Measurements from ENCODE around the gene TBXT.
"Not testable (repeated sequence)": the region's sequence is repeated elsewhere in the genome, so short reads cannot be mapped to it uniquely, and the experiment has no call there.

TBXT gene

DNA sequence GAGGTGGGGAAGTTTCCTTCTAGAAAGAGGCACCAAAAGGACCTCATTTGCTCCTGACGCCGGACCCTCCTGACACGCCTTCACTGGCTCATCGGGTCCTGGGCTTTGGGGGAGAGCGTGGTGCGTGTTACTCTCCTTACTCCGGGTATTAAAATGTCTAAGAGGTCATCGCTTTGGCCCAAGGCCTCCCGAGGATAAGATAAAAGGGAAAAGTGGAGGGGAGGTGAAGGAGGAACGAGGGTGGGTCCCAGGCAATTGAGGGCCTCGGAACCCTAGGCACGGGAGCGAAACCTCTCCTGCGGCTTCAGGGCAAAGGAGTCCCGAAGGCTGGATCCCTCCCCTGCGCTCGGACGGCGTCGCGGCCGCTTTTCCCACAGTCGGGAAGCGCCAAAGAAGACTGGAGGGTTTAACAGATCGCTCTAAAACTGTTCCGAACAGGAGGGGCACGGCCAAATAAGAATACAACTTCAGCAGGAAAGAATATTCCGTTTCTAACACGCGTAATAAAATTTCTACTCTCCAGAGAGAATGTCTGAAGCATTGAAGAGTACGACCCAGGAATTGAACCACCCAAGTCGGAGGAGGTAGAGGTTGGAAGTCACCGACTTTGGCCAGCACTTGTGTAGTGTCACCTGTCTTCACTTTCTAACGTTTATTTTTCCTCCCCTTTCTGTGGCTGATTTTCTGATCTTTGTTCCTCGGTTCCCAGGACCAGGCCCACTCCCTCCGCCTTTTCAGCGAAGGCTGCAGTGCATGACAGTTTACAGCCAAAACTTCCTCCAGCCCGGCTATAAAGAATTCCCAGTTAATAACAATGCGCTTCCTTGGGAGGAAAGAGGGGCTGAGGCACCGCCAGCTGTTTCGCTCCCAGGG, 2.1 kb upstream of the TBXT start:
- no peak for DNase-seq (ENCODE audit: low spot score)

GRCh38 chr6:166168616-166169548, 1.2 kb upstream of the TBXT start:
- no peak for DNase-seq (ENCODE audit: low spot score)

- DNase-seq (ENCODE audit: low spot score) = no peak
Observed at GRCh38 chr6:166167258-166167731, 356 bp downstream of the TBXT start.

DNA sequence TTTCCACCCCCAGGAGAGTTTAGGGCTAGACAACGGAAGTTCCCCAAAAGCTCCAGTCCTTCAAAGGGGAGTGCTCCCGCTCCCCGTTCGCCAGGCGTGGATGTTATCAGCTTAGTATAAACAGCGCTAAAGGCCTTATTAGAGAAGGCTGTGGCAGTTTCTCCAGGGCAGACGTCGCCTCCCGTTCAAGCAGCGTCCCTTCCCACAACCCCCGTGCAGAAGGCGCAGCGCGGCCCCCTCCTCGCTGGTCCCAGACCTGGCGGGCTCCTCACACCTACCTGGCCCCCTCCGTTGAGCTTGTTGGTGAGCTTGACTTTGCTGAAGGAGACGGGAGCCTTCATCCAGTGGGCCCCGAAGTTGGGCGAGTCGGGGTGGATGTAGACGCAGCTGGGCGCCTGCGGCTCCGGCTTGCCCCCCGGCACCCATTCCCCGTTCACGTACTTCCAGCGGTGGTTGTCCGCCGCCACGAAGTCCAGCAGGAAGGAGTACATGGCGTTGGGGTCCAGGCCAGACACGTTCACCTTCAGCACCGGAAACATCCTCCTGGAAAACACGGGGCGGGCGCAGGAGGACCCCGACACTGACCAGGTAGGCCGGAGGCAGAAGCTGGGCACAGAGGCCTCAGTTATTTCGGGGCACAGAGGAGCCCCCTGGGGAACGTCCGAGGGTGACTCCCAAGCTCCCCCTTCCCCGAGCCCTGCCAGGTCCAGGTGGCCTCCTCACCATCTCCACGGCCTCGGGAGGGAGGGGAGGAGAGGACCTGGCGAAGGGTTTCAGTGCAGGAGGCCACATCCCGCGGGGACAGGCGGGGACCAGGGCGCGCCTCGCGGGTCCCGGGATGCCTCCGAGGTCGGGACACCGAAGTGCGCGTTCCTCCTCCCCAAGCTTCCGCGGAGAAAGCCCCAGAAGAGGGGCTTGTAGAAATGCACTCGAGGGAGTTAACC, 1.1 kb downstream of the TBXT start:
- DNase-seq (ENCODE audit: low spot score) = no peak

- no peak for DNase-seq (ENCODE audit: low spot score)
Observed at GRCh38 chr6:166165558-166166313, 1.9 kb downstream of the TBXT start.

DNA sequence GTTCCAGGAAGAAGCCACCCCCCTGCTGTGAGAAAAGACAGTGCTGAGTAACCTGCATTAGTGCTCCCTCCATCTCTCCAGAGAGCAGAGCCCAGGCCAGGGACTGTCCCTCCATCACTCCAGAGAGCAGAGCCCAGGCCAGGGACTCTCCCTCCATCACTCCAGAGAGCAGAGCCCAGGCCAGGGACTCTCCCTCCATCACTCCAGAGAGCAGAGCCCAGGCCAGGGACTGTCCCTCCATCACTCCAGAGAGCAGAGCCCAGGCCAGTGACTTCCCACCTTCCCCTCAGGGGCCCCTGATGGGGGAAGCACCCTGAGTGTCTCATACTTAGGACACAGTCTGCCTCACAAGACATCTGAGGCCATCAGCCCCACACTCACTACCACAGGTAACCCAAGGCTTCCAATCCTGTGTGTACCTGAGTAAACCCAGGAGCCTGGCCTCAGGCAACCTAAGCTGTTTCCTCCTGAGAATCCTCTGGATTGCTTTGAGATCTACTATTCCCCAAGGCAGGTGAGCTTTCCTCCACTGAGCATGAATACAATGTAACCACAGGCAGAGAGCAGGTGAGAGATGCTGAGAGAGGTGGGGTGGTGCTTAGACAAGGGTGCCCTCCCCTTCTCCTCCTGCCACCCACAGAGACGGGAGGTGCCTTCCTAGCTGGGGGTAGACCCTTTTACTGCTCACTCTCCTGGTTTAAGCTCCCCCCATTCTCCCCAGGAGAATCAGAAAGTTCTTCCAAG, 4.9 kb downstream of the TBXT start:
- no peak for DNase-seq (ENCODE audit: low spot score)

DNA sequence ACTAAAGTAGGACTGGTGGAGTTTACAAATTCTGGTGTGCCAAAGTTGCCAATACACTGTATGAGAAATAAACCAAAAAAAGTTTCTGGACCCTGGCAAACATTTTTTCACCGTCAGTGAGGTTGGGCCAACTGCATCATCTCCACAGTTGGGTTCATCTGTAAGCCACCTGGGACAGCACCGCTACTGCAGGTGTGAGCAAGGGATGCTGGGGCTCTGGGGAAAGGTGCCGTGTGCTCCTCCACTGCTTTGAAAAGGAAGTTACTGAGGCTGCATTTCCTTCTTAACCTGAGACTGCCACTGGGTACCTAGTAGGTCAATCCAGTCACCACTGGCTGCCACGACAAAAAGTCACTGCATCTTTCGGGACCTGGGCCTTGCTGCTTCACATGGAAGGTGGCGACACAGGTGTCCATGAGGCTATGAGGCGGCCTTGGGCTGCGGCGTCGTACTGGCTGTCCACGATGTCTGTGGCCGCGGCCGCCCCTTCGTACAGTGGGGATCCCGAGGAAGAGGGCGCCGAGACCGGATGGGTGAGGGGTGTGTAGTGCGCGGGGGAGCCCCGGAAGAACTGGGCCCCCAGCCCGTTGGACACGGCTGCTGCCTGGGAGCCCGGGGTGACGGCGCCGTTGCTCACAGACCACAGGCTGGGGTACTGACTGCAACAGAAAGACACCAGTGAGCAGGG, 9.6 kb downstream of the TBXT start:
- no peak for DNase-seq (ENCODE audit: low spot score)

DNA sequence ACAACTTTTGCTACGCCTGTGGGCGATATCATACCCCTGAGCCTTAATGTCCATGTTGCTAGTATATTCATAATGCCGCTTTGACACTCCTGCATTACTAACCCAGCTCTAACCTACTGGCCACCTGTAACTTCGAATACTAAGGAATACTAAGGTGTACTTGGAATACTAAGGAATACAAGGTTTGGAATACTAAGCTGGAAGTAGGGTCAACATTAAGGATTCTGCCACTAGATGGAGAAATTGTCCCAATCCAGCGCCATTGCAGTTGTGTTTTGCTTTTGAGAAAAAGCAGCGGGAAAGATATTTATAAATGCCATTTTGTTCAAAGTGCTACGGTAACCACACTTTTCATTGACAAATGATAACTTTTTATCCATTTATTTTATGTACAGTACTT, 10.7 kb downstream of the TBXT start:
- no peak for DNase-seq (ENCODE audit: low spot score)

DNA sequence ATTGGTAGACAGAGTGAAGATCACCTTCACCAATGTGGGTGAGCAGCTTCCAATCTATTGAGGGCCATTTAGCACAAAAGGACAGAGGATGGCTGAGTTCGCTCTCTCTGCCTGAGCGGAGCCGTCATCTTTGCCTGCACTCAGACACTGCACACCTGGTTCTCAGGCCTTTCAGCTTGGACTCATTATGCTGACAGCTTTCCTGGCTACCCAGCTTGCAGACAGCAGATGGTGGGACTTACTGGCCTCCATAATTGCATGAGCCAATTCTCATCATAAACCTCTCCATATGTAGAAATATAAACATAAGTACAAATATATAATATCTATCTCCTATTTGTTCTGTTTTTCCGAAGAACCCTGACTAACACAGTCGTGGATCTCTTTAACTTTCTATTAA, 13.7 kb downstream of the TBXT start:
- no peak for DNase-seq (ENCODE audit: low spot score)

DNA sequence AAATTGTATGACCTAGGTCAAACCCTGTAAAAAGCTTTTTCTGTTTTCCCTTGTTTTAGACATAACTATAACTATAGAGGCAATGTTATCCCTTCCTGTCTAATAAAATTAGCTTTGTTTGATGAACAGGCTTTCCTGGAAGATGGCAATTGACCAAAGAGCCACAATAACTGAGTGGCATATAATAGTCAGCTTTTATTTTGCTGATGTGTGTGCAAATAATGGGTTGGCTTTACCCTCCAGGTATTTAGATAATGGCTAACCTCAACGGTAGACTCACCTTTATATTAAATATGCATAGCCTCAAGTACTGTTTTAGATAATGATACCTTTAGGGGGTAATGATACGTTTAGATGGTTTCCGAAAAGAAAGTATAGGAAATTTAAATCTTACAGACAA, 15.0 kb downstream of the TBXT start:
- DNase-seq (ENCODE audit: low spot score) = no peak

DNA sequence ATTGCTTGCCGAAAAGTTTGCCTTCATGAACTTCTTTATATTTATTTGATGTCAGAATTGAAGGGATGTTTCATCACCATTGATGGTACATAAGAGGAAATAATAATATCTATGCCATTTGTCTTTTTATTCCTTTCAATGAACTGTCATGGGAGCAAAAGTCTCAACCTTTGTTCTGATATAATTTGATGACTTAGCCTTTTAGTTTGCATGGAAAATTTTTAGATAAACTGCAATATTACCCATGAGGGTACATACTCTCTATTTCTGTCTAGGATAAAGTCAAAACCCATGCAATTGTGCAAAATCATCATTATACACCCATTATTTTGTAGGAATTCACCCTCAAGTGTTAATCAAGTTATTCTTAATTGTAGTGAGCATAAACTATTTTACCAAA, 15.9 kb downstream of the TBXT start:
- DNase-seq (ENCODE audit: low spot score) = no peak

GRCh38 chr6:166145751-166146150, 21.9 kb downstream of the TBXT start:
- no peak for DNase-seq (ENCODE audit: low spot score)

DNA sequence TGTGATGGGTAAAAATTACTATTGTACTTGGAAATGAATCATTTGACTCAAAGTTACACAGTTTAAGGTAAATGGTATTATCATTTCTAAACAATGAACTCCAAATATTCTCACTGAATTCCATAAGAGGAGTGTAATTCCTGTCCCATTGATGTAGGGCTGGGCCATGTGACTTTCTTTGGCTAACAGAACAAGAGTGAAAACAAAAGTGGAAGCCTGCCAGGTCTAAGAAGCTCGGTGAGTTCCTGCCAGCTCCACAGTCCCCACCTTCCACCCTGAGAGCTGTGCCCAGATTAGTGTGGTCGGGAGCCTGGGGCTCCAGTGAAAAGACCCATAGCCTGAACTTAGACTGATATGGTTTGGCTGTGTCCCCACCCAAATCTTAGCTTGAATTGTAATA, 24.6 kb downstream of the TBXT start:
- no peak for DNase-seq (ENCODE audit: low spot score)

DNA sequence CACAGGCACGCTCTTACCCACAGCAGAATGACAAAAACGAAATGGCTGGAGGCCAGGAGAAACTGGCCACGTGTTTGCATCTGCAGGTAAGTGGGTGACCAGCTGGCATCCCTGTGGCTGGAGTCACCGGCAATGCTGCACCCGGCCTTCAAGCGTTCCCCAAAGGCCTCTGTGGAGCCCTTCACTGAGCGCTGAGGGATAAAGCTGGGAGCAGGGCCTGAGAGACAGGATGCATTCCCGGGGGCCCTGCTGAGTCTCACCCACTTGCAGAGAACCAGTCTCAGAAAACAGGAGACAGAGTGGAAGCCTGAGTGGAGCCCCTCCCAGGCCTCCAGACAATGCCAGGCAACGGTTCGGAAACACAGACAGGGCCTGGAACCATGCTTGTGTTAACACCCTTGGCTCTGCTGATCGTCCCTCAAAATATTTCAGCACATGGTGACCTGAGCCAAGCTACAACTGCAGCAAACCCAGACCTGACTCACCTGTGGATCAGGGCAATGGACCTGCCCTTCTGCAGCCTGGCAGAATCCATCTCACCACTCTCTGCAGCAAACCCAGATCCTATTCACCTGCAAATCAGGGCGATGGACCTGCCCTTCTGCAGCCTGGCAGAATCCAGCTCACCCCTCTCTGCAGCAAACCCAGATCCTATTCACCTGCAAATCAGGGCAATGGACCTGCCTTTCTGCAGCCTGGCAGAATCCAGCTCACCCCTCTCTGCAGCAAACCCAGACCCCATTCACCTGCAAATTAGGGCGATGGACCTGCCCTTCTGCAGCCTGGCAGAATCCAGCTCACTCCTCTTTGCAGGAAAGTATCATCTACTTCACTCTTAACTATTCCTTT, 39.8 kb downstream of the TBXT start:
- DNase-seq (ENCODE audit: low spot score) = no peak

GRCh38 chr6:166123115-166123514, 44.5 kb downstream of the TBXT start:
- DNase-seq (ENCODE audit: low spot score) = not testable (repeated sequence)

DNA sequence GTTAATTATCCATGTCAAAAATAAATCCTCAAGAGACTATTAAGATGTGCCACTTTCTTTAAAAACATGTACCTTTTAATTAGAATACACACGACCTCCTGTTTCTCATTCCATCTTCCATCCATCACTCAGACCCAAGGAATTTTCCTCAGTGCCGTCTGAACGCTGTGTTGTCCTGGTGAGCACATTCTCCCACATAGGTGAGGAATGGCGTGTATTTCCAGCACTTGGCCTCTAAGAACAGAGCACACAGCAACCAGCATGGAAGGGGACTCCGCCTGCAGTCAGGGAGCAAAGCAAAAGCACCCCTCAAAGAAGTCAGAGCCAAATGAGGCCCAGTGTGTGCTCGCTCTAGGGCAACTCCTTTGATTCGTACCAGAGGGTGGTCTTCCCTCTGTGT, 45.9 kb downstream of the TBXT start:
- DNase-seq (ENCODE audit: low spot score) = no peak

GRCh38 chr6:166119116-166119911, 48.3 kb downstream of the TBXT start:
- DNase-seq (ENCODE audit: low spot score) = no peak

DNA sequence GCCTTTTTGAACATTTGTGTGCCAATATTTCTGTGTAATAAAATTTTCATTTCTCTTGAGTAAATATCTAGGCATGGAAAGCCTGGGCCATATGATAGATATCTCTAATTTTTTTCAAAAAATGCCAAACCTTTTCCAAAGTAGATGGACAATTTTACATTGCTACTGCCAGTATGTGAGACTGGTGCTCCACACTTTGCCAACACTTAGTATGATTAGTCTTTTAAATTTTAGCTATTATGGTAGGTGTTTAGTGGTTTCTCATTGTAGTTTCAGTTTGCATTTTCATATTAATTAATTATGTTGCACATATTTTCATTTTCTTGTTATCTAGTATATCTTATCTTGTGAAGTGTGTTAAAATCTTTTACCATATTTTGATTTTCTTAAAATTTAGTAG, 52.0 kb downstream of the TBXT start:
- no peak for DNase-seq (ENCODE audit: low spot score)

All from hepatic stellate cell (primary cell).